ENCODE measurements around the gene NUDT9.

The NUDT9 gene

GRCh38 chr4:87502580-87503238, 80.3 kb downstream of the NUDT9 start:
- FAIRE-seq = no peak
- no peak for DNase-seq (ENCODE audit: insufficient read length, low spot score)

GRCh38 chr4:87505862-87506261, 83.5 kb downstream of the NUDT9 start:
- FAIRE-seq (no peak), DNase-seq (ENCODE audit: insufficient read length, low spot score) (no peak)

GRCh38 chr4:87506974-87507701, 84.8 kb downstream of the NUDT9 start:
- DNase-seq (ENCODE audit: insufficient read length, low spot score) (no peak), FAIRE-seq (no peak)
